HG02610 (cell line): Measurements from ENCODE around the gene TARBP1.
"Not testable (repeated sequence)": the region's sequence is repeated elsewhere in the genome, so short reads cannot be mapped to it uniquely, and the experiment has no call there.

ENCODE experiments used
- ATAC-seq: cut with Tn5 transposase; IDR thresholded peaks from one replicate; pipeline ENCODE4 v1.9.1; 2021; ENCODE audit warnings: mild to moderate bottlenecking, moderate library complexity; ENCODE audit not compliant: unreplicated experiment

Gene TARBP1

GRCh38 chr1:234396871-234397270 is 82.1 kb downstream of the TARBP1 start:
- ATAC-seq = no peak

GRCh38 chr1:234396092-234396491 is 82.9 kb downstream of the TARBP1 start:
- no peak for ATAC-seq

- no peak for ATAC-seq
Observed at GRCh38 chr1:234395297-234395696, 83.7 kb downstream of the TARBP1 start.

GRCh38 chr1:234393190-234393589 is 85.8 kb downstream of the TARBP1 start:
- ATAC-seq = no peak

GRCh38 chr1:234388094-234388493 is 90.9 kb downstream of the TARBP1 start:
- ATAC-seq = no peak

- no peak for ATAC-seq
Observed at GRCh38 chr1:234386122-234386521, 92.9 kb downstream of the TARBP1 start.

- no peak for ATAC-seq
Observed at GRCh38 chr1:234381699-234382555, 97.1 kb downstream of the TARBP1 start.

- ATAC-seq = not testable (repeated sequence)
Observed at GRCh38 chr1:234379591-234380109, 99.3 kb downstream of the TARBP1 start.

GRCh38 chr1:234375672-234376071 is 103.3 kb downstream of the TARBP1 start:
- no peak for ATAC-seq

GRCh38 chr1:234373959-234374254 is 105.1 kb downstream of the TARBP1 start:
- peak; percentile 12 for ATAC-seq

GRCh38 chr1:234373064-234373958 is 105.7 kb downstream of the TARBP1 start, which contains the start of gene COA6:
TSS of gene COA6 (plus strand) at chr1:234373456. CDS start at chr1:234373467, 11 bp downstream.
- ATAC-seq = peak; percentile 94

GRCh38 chr1:234372011-234372757 is 106.8 kb downstream of the TARBP1 start:
- no peak for ATAC-seq

- no peak for ATAC-seq
Observed at GRCh38 chr1:234371414-234371813, 107.6 kb downstream of the TARBP1 start.

- no peak for ATAC-seq
Observed at GRCh38 chr1:234369784-234370183, 109.2 kb downstream of the TARBP1 start.

GRCh38 chr1:234369033-234369430 is 109.9 kb downstream of the TARBP1 start:
- no peak for ATAC-seq

GRCh38 chr1:234368320-234369032 is 110.5 kb downstream of the TARBP1 start:
- no peak for ATAC-seq

GRCh38 chr1:234362558-234362957 is 116.4 kb downstream of the TARBP1 start:
- no peak for ATAC-seq

GRCh38 chr1:234361102-234361603 is 117.8 kb downstream of the TARBP1 start:
- ATAC-seq = no peak

- no peak for ATAC-seq
Observed at GRCh38 chr1:234357831-234358230, 121.1 kb downstream of the TARBP1 start.
